HG02852 (cell line): ENCODE results near the gene RS1.

Experiments used
- ATAC-seq: cut with Tn5 transposase; IDR thresholded peaks from one replicate; pipeline ENCODE4 v1.9.1; 2021; ENCODE audit warnings: mild to moderate bottlenecking, moderate library complexity; ENCODE audit not compliant: unreplicated experiment

RS1 gene

DNA sequence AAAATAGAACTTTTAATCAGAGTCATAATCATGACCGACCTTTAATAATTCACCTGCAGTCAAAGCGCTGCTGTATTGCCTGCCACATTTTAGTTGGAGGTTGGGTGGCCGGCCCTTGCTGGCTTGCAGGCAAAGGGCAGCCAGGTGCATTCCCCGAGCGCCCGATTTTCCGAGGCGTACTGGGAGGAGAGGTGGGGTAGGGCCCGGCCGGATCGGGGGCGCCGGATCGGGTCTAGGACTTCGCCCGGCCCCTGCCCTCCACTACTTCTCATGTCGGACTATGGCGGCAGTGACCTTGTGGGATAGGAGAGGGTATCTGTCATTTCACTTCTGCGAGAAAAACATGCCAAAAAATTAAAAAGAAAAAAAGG lies 2.5 kb upstream of the RS1 start:
- ATAC-seq, result peak; percentile 35

DNA sequence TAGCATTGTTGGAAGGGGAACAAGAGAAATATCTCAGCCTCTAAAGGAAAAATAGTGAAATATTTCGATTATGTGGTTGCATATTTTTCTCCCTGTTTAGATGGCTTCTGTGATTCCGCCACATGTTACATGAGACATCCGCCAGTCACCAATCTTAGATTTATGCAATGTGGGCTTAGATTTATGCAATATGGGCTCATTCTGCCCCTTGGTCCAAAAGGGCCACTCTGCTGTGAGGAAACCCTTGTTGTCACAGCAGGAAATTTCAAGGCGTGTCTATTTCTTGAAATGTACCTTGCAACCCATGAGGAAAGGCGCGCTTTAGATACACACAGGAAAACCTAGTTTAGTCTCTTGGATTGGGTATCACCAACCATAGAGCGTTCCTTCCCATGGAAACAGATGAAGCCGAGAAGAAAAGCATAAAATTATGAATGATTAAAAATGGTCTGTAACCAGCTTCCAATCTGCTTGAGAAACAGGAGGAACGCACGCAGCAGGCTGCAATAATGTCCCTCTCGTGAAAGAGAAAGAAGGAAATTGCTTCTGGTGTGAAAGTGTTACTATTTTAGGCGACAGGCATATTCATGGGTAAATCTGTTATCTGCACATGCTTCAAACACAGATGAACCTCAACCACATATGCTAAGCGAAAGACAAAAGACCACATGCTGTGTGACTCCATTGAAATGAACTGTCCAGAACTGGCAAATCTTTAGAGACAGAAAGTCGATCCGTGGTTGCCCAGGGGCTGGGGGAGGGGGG lies 3.7 kb downstream of the RS1 start:
- no peak for ATAC-seq

DNA sequence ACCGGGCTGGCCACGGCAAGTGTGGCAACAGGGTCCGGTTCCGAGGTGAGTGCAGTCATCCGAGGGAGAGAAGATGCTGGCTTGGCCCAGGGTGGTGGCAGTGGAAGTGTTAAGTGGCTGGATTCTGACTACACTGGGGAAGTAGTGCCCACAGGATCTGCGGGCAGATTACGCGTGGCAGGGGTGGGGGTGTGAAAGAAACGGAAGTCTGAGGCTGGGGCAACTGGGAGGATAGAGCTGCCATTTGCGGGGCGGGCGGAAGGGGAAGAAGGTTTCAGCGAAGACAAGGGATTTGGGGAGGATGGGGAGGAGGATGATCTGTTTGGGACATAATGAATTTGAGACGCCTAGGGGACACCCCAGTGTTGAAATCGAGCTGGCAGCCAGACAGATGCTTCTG lies 5.3 kb downstream of the RS1 start:
- no peak for ATAC-seq

DNA sequence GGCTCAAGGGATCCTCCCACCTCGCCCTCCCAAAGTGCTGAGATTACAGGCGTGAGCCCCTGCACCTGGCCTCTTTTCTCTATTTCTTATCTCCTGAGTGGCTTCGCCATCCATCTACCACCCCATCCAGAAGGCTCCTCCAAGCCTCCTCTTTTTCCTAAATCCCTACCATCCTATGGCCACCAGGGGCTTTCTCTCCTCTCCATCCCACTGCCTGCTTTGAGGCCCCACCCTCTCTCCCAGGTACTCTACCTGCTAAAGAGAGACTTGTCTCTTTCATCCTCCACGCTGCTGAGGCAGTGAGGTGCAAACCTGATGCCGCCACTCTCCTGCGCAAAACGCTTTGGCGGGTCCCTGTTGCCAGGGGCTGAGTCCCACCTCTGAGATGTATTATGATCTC lies 7.0 kb downstream of the RS1 start:
- no peak for ATAC-seq

DNA sequence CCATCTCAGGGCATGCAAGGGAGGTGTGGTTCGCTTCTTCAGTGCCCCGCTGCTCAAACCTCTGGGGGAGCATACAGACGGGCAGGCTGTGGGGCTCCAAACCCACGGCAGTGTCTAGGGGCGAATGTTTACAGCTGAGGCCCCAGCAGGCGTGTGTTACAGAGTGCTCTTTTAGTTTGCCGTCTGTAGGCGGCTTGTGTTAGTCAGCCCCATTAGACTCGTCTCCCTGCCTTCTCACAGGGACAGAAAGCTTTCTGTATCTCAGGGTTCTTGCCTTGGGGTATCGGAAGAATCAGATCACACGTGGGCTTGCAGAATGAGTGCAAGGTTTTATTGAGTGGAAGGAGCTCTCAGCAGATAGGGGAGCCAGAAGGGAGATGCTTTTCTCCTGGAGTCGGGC lies 10.6 kb downstream of the RS1 start:
- ATAC-seq, result no peak

DNA sequence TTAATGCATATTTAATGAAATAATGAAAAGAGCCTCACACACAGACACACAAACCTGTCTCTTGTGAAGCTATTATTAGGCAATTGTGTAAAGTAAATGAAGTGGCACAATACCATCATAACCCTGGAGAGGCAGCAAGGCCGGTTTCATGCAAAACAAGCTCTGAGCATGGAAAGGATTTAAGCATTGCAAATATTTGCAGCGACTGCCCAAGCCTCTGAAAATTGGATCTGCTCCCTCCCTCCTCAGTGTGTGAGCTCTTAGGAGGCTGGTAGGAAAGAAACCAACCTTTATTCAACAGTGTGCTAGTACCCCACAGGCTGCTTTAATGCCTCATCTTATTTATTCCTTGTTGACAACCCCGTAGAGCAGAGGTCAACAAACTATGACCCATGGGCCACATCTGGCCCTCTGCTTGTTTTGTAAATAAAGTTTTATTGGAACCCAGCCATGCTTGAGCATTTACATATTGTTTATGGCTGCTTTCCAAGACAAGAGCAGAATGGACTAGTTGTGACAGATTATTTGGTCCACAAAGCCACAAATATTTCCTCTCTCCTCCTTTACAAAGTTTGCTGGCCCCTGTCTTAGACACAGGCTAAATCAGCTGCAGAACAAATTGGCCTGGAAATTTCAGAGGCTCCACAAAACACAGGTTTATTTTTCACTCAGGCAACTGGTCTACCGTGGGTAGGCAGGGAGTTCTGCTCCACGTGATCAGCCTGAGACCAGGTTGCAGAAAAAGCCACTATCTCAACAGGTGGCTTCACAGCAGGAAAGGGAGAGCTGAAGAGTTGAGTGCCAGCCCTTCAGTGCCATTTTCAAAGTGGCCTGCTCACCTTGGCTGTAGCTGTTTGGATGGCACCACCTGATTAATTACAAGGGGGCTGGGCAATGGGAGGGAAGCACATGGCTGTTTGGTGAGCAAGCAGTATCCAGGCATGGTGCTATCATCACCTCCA lies 16.8 kb downstream of the RS1 start:
- ATAC-seq, result no peak

DNA sequence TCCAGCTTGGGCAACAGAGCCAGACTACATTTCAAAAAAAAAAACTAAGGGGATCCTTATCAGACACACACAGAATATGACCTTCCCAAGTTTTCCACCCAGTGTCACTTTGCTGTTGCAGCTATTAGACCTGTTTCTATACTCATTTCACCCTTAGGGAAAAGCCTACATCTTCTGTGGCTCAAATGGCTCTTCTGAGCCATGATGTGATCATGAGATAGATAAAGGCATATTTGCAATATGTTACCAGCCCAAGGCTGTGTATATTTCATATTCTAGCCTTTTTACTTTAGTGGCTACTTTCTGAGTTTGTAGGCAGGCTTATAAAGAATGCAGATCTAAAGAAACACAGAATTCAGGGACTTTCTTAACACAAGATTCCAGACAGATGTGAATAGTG lies 19.3 kb downstream of the RS1 start:
- ATAC-seq, result no peak

DNA sequence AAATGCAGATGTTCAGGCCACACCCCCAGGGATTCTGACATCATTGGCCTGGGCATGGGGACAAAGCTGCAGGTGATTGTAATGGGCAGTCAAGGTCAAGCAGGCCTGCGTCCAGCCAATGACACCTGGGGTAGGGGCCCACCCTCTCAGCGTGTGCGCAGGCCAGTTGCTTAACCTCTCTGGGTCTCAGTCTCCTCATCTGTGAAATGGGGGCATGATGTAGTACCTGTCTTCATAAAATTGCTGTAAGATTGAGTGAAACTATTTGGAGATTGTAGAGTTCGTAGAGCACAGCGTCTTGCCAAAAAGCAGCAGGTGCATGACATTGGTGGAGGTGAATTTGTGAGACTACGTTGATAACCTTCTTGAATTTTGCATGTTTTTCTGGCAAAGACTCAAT lies 21.2 kb downstream of the RS1 start:
- ATAC-seq, result no peak

DNA sequence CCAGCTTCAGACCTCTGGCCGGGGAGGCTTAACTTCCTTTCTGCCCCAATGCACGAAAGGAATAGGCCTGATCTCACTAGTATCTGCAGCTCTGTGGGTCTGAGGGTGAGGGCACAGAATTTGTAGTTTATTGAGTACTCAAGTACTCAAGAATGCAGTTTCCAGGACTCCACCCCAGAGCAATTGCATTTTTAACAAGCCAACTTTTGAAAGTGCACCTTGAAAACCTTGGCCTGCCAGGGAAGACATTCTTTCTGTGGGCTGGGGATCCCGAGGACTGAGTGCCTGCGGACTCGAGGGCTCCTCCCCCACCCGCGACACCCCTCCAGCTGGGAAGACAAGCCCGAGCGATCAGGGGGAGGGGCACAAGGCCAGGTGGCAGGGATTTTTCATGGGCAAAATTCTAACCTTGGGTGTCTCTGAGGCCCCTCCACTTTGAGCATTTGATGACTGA lies 22.4 kb downstream of the RS1 start:
- ATAC-seq, result no peak

DNA sequence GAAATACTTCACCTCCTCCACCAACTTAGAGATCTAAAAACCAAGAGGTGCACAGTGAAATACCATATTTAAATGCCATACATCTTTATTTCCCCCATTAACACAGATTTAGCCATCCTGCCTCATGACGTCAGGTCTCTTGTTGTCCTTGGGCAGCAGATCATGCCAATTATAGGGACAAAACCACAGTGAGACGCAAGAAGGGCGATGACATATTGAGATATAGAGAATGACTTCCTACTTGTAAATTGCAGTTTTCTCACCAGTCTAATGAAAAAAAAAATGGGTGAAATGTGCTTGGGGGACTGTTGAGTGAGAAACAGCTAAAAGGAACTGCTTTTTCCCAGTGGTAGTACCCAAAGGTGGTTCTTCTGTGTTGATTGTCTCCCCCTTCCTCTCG lies 24.3 kb downstream of the RS1 start:
- ATAC-seq, result no peak

DNA sequence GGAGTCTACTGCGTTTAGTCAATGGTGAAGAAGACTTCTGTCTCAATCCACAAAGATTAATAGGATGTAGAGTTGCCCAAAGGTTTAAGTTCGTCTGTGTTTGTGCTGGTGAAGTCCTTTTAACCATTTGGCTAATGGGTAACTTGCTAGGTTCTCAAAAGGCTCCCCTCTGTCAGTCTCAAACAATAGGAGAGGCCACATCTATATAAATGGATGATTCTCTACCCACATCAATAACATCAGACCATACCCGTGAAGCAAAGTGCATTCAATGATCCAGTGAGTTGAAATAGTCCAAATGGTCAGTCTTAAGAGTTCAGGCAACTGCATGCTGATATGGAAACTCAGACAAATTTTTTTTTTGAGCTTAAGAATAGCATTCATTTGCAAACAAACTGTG lies 28.1 kb downstream of the RS1 start:
- no peak for ATAC-seq

DNA sequence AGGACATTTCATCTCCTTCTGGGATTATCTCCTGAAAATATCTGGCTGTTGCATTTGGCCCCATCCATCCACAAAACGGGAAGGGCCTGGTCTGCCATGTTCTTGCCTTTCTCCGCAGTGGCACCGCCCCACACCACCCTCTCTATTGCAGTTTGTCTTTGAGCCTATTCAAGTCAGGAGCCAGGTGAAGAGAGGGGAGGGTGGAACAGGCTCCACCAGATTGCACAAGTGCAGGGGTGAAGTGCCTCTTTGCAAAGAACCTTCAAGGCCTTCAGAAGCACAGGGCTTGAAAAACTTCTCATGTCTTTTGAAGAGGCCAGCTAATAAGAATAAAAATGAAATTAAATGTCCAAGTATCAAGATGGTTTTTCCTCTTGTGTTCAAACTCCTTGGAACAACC lies 28.7 kb downstream of the RS1 start:
- ATAC-seq, result no peak

DNA sequence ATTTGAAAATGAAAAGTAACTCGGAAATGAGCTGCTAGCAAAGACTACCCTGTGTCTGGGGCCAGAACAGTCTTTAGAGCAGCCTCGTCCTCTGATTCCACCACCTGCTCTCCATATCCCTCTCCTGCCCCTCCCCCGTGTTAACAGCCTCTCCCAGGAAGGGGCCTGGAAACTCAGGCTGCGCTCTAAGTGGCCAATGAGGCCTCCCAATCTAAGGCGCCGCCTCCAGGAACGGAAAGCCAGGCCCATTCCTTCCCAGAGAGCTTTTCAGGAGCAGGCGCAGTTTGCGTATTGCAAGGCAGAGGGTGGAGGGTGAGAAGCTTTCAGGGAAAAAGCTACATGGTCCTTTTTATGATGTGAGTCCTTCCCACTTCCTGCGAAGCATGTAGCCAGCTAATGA lies 31.2 kb downstream of the RS1 start:
- no peak for ATAC-seq

DNA sequence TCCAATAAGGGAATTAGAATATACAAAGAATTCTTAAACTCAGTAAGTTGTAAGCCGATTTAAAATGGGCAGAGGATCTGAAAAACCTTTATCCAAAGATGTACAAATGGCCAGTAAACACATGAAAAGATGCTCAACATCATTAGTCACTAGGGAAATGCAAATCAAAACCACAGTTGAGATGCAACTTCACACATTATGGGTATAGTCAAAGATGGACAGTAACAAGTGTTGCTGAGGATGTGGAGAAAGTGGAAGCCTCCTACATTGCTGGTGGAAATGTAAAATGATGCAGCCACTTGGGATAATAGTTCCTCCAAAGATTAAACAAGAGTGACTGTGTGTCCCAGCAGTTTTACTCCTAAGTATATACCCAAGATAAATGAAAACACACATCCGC lies 32.6 kb downstream of the RS1 start:
- no peak for ATAC-seq

DNA sequence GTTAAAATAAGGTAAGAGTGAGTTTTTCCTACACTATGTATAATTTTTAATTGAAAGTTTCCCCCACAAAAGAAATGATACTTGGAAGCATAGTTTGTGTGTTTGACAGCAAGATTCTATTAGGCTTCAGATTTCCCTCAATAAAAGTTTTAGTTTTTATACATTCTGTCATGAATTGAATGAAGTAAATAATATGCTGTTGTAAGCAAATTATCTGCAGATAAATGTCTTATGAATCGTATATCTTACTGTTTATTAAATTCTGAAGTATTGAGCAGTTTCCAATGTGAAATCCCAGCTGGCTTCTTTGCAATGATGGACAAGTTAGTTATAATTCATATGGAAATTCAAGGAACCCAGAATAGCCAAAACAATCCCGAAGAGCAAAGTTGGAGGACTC lies 33.5 kb downstream of the RS1 start:
- no peak for ATAC-seq

DNA sequence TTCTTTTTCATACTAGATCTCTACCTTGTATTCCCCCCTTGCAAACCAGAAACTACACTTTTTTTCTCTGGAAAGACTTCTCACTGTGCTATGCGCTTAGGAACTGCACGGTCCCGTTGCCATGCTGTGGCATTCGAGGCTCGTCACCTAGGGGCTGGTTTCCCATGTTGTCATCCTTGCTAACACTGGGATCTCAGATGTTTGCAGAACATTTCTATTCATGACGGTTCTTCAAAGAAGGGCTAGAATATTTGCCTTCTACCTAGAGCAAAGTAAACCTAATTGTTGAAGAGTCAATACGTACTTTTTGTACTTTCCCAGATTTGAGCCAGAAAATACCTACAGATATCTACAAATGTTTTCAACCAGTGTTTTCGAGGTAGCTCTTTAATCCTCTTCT lies 41.0 kb downstream of the RS1 start:
- no peak for ATAC-seq

DNA sequence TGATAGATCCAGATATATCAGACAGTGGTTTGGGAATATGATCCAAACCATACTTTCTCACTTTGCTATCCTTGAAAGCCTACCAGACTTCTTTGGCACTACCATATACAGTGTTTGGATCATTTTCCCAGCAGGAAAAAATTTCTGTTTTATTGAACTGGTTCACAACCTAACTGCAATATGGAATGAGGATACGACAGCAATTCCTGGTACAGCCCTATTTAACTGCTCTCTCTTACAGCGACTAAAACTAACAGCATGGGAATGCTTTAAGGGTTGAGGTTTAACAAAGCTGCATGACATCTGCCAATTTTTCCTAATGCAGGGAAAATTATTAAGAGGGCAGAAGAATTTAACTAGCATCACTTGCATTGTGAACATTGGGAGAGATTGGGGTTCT lies 47.3 kb downstream of the RS1 start:
- no peak for ATAC-seq

DNA sequence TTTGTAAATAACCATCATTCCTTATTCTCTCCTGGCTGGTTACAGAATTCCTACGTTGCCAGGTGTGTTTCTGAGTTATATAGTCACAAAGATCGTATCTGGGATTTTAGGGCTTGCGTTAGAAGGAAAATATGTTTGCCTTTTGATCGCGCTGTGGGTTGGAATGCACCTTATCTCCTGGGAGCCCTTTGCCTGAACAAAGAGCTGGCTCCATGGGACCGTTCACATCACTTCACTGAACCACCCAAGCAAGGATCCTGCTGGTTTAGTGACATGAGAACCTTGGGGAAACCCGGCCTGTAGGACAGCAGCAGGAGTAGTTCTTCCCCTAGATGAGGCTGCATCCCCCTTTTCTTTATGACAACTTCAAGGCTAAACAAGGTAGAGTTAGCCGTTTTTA lies 51.6 kb downstream of the RS1 start:
- ATAC-seq, result no peak

DNA sequence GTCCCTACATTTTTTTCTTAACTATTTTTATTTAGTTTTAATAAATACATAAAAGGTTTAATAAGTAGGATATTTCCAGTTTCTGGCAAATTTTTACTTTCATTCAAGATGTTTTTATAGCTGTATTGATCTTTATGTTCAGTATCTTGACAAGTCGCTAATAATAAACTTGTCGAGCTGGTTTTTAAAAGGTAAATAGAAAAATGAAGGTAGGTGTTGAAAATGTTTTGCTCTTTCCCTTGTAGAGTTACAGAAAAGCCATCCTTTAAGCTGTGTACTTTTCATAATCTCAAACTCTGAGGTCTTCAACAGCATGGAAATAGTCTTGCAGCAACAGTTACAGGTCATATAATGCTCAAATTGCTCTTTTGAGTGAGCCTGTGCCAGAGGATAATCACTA lies 52.6 kb downstream of the RS1 start:
- no peak for ATAC-seq

DNA sequence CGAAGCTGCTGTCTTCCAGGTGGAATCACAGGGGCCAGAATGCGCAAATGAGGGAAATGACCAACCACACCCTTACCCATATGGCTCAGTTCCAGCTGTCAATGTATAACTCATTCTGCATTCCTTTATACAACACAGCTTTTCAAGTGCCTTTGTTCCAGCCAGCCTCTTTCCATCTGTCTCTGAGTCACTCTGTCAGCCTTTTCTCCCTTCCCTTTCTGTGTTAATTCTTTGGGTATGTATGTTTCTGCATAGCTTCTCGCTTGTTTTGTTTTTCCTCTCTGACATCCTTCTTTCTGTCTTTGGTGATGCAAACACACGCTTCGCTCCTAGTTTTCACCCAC lies 54.5 kb downstream of the RS1 start:
- ATAC-seq, result no peak

DNA sequence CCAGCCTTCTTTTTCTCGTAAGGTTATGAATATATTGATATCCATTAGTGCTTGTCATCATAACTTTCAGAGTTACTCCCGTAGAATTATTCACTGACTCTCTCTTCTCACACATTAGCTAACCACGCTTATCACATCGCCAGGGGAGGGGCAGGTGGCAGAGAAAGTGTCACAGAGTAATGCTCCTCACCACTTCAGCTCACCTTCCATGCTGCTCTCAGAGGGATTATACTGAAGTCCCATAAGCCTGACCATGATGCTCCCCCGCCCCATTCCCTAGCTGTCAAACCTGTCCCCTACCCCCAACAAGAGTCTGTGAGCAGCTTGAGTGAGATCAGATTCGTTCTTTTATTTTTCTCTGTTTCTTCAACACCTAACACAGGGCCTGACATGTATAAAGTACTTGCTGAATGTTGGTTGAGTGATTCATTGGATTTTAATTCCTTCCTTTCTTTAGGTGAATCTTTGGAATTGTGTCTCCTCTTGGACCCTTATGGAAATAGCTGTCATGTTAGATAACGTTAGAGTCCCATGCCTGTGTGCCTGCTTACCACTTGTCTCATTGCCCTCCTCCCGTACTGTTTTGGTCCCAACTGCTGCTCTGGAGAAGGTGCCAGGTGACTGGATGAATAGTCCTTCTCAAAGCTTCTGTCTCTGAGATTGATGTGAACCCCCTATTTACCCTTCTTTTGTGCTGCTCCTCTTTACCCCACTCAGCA lies 55.1 kb downstream of the RS1 start:
- no peak for ATAC-seq
